Prostate gland (tissue), 2 donors: ENCODE results near the gene NDRG3. TPM values are rescaled to one million over a fixed set of nuclear protein-coding genes. Genes with fewer than 3 reads are reported as not detected.

Experiments
- DNase-seq: peaks from one replicate; pipeline ENCODE4 v3.0.0-alpha.2; 2019; ENCODE audit warnings: low spot score
- H3K27ac ChIP-seq, 2 donors: fragments of 200-600 bp; sonication (generic); 2 replicates each; pipeline ENCODE4 v1.5.1; 2017 to 2019
- H3K27me3 ChIP-seq: fragments of 200-600 bp; sonication (generic); replicated peaks from 2 replicates; pipeline ENCODE4 v1.5.1; 2019; ENCODE audit not compliant: insufficient read depth
- H3K36me3 ChIP-seq, 2 donors: fragments of 200-600 bp; sonication (generic); 1 replicate in 1 of 2; 2 replicates in 1 of 2; pipeline versions ENCODE4 v1.5.1 to v1.8.1; 2017 to 2019
- H3K4me1 ChIP-seq: fragments of 200-600 bp; sonication (generic); replicated peaks from 2 replicates; pipeline ENCODE4 v1.5.1; 2019
- H3K4me3 ChIP-seq, 2 donors: fragments of 200-600 bp; sonication (generic); 2 replicates each; pipeline ENCODE4 v1.5.1; 2017 to 2019
- H3K9me3 ChIP-seq: fragments of 200-600 bp; sonication (generic); 2 replicates; pipeline ENCODE4 v1.5.1; 2017
- POLR2A ChIP-seq: fragments of 450-650 bp; IDR thresholded peaks from one replicate; pipeline ENCODE4 v1.6.1; 2016; ENCODE audit warnings: antibody characterized with exemption, mild to moderate bottlenecking
- POLR2AphosphoS5 ChIP-seq: sonication (generic); formaldehyde crosslinking; IDR thresholded peaks from one replicate; pipeline ENCODE4 v1.6.1; 2017; ENCODE audit warnings: antibody characterized with exemption
- WGBS: methylation state at CpG from one replicate; pipeline ENCODE4 v1.1.5; 2018; 5-methylcytosine and 5-hydroxymethylcytosine counted together
- intact Hi-C: fragments of 100-400 bp; cut with DNase I; formaldehyde crosslinking; loops from one replicate; pipeline ENCODE4 v1.14.2; 2022
- total RNA-seq, 2 donors: library from RNA; depleted of rRNA; stranded (reverse); fragments of >200 nt; gene quantifications; one replicate each; pipeline ENCODE4 v1.1.0, GENCODE V29; 2016
- TF ChIP-seq, protein P1 (sequence below), 4 experiments: fragments of 200-600 bp in 2 of 4; fragments of 450-650 bp in 2 of 4; sonication (generic) in 2 of 4; IDR thresholded peaks; 1 replicate in 3 of 4; 2 replicates in 1 of 4; pipeline ENCODE4 v1.5.1; 2016 to 2019; ENCODE audit warnings: antibody characterized with exemption in 4 of 4, mild to moderate bottlenecking in 2 of 4, moderate library complexity in 2 of 4

The NDRG3 gene
- total RNA-seq, 2 donors from 2014 or later: 42.8 to 127 TPM

DNA sequence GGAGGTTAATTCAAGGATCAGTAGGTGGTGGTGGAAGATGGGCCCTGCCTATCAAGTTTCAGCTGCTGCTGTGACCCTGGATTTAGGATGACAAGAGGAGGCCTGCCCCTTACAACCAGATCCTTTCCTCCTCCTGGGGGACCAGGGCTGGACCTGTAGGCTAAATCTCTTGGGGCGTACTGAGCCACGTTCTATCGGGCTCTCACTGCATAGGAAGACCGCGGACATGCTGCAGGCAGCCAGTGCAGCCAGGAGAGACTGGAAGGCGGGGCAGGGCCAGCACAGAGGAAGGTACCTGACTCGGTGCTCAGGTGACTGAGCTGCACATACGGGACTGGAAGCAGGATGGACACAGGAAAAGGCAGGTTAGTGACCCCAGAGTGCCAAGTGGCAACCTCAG is 91.4 kb downstream of the NDRG3 start:
- Histone ChIP-seq H3K4me3 (no peak overlapping the region), H3K9me3 (no peaks in the 10 kb centered on the region), H3K27me3 (no peaks in the 10 kb centered on the region), H3K36me3 (peaks cover 0 to 8% of the 10 kb centered on the region in 2 donors), H3K4me1 (no peaks in the 10 kb centered on the region), H3K27ac (no peak overlapping the region)
- intact Hi-C loops: no loop called here
- 93% methylated on average over 8 of the region's 8 CpGs for WGBS
- no peak for DNase-seq
- TF ChIP-seq, protein P1, sequence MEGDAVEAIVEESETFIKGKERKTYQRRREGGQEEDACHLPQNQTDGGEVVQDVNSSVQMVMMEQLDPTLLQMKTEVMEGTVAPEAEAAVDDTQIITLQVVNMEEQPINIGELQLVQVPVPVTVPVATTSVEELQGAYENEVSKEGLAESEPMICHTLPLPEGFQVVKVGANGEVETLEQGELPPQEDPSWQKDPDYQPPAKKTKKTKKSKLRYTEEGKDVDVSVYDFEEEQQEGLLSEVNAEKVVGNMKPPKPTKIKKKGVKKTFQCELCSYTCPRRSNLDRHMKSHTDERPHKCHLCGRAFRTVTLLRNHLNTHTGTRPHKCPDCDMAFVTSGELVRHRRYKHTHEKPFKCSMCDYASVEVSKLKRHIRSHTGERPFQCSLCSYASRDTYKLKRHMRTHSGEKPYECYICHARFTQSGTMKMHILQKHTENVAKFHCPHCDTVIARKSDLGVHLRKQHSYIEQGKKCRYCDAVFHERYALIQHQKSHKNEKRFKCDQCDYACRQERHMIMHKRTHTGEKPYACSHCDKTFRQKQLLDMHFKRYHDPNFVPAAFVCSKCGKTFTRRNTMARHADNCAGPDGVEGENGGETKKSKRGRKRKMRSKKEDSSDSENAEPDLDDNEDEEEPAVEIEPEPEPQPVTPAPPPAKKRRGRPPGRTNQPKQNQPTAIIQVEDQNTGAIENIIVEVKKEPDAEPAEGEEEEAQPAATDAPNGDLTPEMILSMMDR (IDR thresholded peaks at IDR 0.05): no peak
- no peak for TF ChIP-seq POLR2AphosphoS5
- TF ChIP-seq POLR2A: no peak

DNA sequence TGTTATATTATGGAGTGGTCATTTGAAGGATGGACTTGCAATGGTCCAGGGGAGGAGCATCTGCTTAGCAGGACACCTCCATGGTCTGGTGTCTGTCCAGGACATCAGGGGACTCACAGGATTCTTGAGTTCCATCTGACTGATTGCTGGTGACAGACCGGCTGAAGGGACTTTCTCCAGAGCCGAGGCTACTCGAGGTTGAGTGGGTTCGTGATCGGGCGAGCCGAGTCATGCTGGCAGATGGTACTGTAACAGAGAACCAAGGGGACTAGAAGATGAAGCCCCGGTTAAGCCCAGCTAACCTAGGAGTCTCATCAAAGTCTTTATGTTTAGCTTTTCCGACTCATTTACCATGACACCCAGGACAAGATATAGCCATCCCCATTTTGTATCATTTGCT is 92.4 kb downstream of the NDRG3 start:
- Histone ChIP-seq H3K4me3 (no peak overlapping the region), H3K27me3 (no peaks in the 10 kb centered on the region), H3K4me1 (no peaks in the 10 kb centered on the region), H3K9me3 (no peaks in the 10 kb centered on the region), H3K27ac (no peak overlapping the region), H3K36me3 (peaks cover 0 to 8% of the 10 kb centered on the region in 2 donors)
- TF ChIP-seq POLR2AphosphoS5 (no peak), POLR2A (no peak)
- TF ChIP-seq, protein P1 (IDR thresholded peaks at IDR 0.05): no peak
- no peak for DNase-seq
- intact Hi-C loops: no loop called here
- 86% methylated on average over 9 of the region's 9 CpGs for WGBS

GRCh38 chr20:36647196-36648121 is 98.4 kb downstream of the NDRG3 start:
- no peaks in the 10 kb centered on the region for H3K27me3 ChIP-seq
- H3K36me3 ChIP-seq: no peaks in the 10 kb centered on the region
- no peaks in the 10 kb centered on the region for H3K9me3 ChIP-seq
- DNase-seq: no peak
- TF ChIP-seq, protein P1 (IDR thresholded peaks at IDR 0.05): no peak
- no peak for TF ChIP-seq POLR2A
- H3K4me3 ChIP-seq: no peak overlapping the region
- no peaks in the 10 kb centered on the region for H3K4me1 ChIP-seq
- no peak overlapping the region for H3K27ac ChIP-seq
- intact Hi-C loops: no loop called here
- WGBS: 55% methylated on average over 8 of the region's 8 CpGs

DNA sequence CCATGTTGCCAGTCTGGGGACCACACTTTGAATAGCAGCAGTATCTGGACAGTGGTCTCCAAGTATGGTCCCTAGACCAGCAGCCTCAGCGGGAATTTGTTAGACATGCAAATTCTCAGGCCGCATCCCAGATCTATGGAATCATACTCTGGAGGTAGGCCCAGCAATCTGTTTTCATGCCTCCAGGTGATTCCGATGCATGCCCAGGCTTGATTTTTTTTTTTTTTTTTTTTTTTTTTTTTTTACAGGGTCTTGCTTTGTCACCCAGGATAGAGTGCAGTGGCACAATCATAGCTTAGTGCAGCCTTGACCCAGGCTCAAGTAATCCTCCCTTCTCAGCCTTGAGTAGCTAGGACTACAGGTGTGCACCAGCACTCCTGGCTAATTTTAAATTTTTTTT is 99.2 kb downstream of the NDRG3 start:
- WGBS: 59% methylated on average over 3 of the region's 3 CpGs

More for the DNA sequence above, 99.2 kb downstream of the NDRG3 start:
- TF ChIP-seq, protein P1 (IDR thresholded peaks at IDR 0.05): no peak
- no peak for TF ChIP-seq POLR2A
- no peak for TF ChIP-seq POLR2AphosphoS5
- H3K9me3 ChIP-seq: no peaks in the 10 kb centered on the region
- no peaks in the 10 kb centered on the region for H3K36me3 ChIP-seq
- no peak for DNase-seq
- H3K27ac ChIP-seq: no peak overlapping the region
- no peak overlapping the region for H3K4me3 ChIP-seq
- H3K4me1 ChIP-seq: no peaks in the 10 kb centered on the region
- intact Hi-C loops: no loop called here
- H3K27me3 ChIP-seq: no peaks in the 10 kb centered on the region
